Mesendoderm (in vitro differentiated cells): ENCODE results near the gene SLC45A1. TPM values are rescaled to one million over a fixed set of nuclear protein-coding genes. Genes with fewer than 3 reads are reported as not detected.

Experiments
- DNase-seq: peaks from one replicate; pipeline ENCODE4 v3.0.0; 2013
- H2AK5ac ChIP-seq: 2 replicates; pipeline ENCODE4 v1.6.1; 2013; ENCODE audit warnings: low read length, inconsistent platforms
- H2BK120ac ChIP-seq: 2 replicates; pipeline ENCODE4 v1.6.1; 2013; ENCODE audit warnings: low read depth, mild to moderate bottlenecking, low read length, moderate library complexity, mixed read lengths
- H2BK15ac ChIP-seq: replicated peaks from 2 replicates; pipeline ENCODE4 v1.6.1; 2013; ENCODE audit warnings: low read depth, mild to moderate bottlenecking, moderate library complexity
- H2BK5ac ChIP-seq: 2 replicates; pipeline ENCODE4 v1.6.1; 2013; ENCODE audit warnings: low read length, inconsistent platforms
- H3K18ac ChIP-seq: 2 replicates; pipeline ENCODE4 v1.6.1; 2013; ENCODE audit warnings: mild to moderate bottlenecking, low read length, mixed read lengths
- H3K23ac ChIP-seq: one replicate; pipeline ENCODE4 v1.6.1; 2013; ENCODE audit warnings: low read length
- H3K27ac ChIP-seq: 2 replicates; pipeline ENCODE4 v1.5.1; 2013; ENCODE audit warnings: low read depth, mild to moderate bottlenecking, inconsistent platforms, low read length, moderate library complexity
- H3K27me3 ChIP-seq: 2 replicates; pipeline ENCODE4 v1.6.1; 2013; ENCODE audit warnings: low read length, control low read depth, mild to moderate bottlenecking, inconsistent platforms; ENCODE audit not compliant: insufficient read depth, poor library complexity
- H3K36me3 ChIP-seq: 2 replicates; pipeline ENCODE4 v1.6.1; 2013; ENCODE audit warnings: low read length, inconsistent platforms; ENCODE audit not compliant: control insufficient read depth, insufficient read depth
- H3K4ac ChIP-seq: one replicate; pipeline ENCODE4 v1.6.1; 2013; ENCODE audit warnings: low read depth, mild to moderate bottlenecking, low read length, moderate library complexity
- H3K4me1 ChIP-seq: 2 replicates; pipeline ENCODE4 v1.6.1; 2013; ENCODE audit warnings: low read depth, low read length, inconsistent platforms; ENCODE audit not compliant: control insufficient read depth
- H3K4me2 ChIP-seq: 2 replicates; pipeline ENCODE4 v1.6.1; 2013; ENCODE audit warnings: low read length
- H3K4me3 ChIP-seq: 2 replicates; pipeline ENCODE4 v1.5.1; 2013; ENCODE audit warnings: mild to moderate bottlenecking, low read length
- H3K56ac ChIP-seq: one replicate; pipeline ENCODE4 v1.6.1; 2013; ENCODE audit warnings: low read length
- H3K79me1 ChIP-seq: 2 replicates; pipeline ENCODE4 v1.6.1; 2013; ENCODE audit warnings: low read length, inconsistent platforms
- H3K79me2 ChIP-seq: 2 replicates; pipeline ENCODE4 v1.6.1; 2013; ENCODE audit warnings: mild to moderate bottlenecking, low read length; ENCODE audit not compliant: control insufficient read depth, insufficient read depth
- H3K9ac ChIP-seq: 2 replicates; pipeline ENCODE4 v1.6.1; 2013; ENCODE audit warnings: low read length, inconsistent platforms
- H4K5ac ChIP-seq: one replicate; pipeline ENCODE4 v1.6.1; 2013; ENCODE audit warnings: low read length
- H4K8ac ChIP-seq: one replicate; pipeline ENCODE4 v1.6.1; 2013; ENCODE audit warnings: low read depth, mild to moderate bottlenecking, control low read depth, low read length, moderate library complexity
- WGBS: extraction: QIAGEN DNeasy Blood & Tissue Kit; methylation state at CpG from one replicate; pipeline ENCODE4 v1.1.7; 2013; ENCODE audit warnings: low lambda C conversion rate, missing lambda C conversion rate; ENCODE audit not compliant: insufficient coverage; ENCODE audit errors: extremely low coverage; 5-methylcytosine and 5-hydroxymethylcytosine counted together
- small RNA-seq: library from polyadenylated mRNA; stranded (forward); fragments of <200 nt; extraction: miRNeasy Mini kit (QIAGEN cat#:217004); gene quantifications from one replicate; pipeline ENCODE3, GENCODE V24; 2013; ENCODE audit not compliant: insufficient read depth

The SLC45A1 gene

GRCh38 chr1:8389958-8390535 is 72.1 kb downstream of the SLC45A1 start:
- no peak overlapping the region for H3K9ac ChIP-seq
- H2BK15ac ChIP-seq, result no peak overlapping the region
- H4K5ac ChIP-seq, result no peak overlapping the region
- DNase-seq, result no peak
- H3K23ac ChIP-seq, result no peak overlapping the region
- WGBS, result no CpG with 5 or more reads among the region's 7 CpGs
- H3K27me3 ChIP-seq, result no peaks in the 10 kb centered on the region
- no peak overlapping the region for H2AK5ac ChIP-seq
- no peaks in the 10 kb centered on the region for H3K4me1 ChIP-seq
- H3K79me1 ChIP-seq, result peaks cover 14% of the 10 kb centered on the region
- no peak overlapping the region for H2BK5ac ChIP-seq
- H4K8ac ChIP-seq, result no peak overlapping the region
- no peak overlapping the region for H3K4ac ChIP-seq
- H3K4me2 ChIP-seq, result no peak overlapping the region
- no peak overlapping the region for H3K27ac ChIP-seq
- H2BK120ac ChIP-seq, result no peak overlapping the region
- no peak overlapping the region for H3K18ac ChIP-seq
- H3K36me3 ChIP-seq, result no peaks in the 10 kb centered on the region
- no peak overlapping the region for H3K56ac ChIP-seq
- no peak overlapping the region for H3K4me3 ChIP-seq
- peaks cover 21% of the 10 kb centered on the region for H3K79me2 ChIP-seq

GRCh38 chr1:8390707-8391106 is 72.8 kb downstream of the SLC45A1 start:
- H4K8ac ChIP-seq, result no peak overlapping the region
- no CpG with 5 or more reads among the region's 4 CpGs for WGBS
- DNase-seq, result no peak

GRCh38 chr1:8392522-8392921 is 74.6 kb downstream of the SLC45A1 start:
- Histone ChIP-seq H3K4me1 (peaks cover 14% of the 10 kb centered on the region), H3K18ac (no peak overlapping the region), H3K9ac (no peak overlapping the region), H3K36me3 (no peaks in the 10 kb centered on the region), H3K27me3 (no peaks in the 10 kb centered on the region), H3K56ac (no peak overlapping the region), H3K23ac (no peak overlapping the region), H3K79me1 (peaks cover 23% of the 10 kb centered on the region), H4K8ac (no peak overlapping the region), H3K4me2 (no peak overlapping the region), H2BK120ac (no peak overlapping the region), H3K4ac (no peak overlapping the region), H4K5ac (no peak overlapping the region), H3K27ac (no peak overlapping the region), H2BK5ac (no peak overlapping the region), H3K4me3 (no peak overlapping the region), H3K79me2 (peaks cover 31% of the 10 kb centered on the region), H2BK15ac (no peak overlapping the region), H2AK5ac (no peak overlapping the region)
- DNase-seq, result no peak
- WGBS, result no CpG with 5 or more reads among the region's 7 CpGs

More at GRCh38 chr1:8390707-8391106, 72.8 kb downstream of the SLC45A1 start:
- Histone ChIP-seq H3K36me3 (no peaks in the 10 kb centered on the region), H2BK5ac (no peak overlapping the region), H3K4me2 (no peak overlapping the region), H3K79me1 (peaks cover 16% of the 10 kb centered on the region), H3K27ac (no peak overlapping the region), H3K4me1 (peaks cover 1% of the 10 kb centered on the region), H2AK5ac (no peak overlapping the region), H3K56ac (no peak overlapping the region), H3K4ac (no peak overlapping the region), H3K9ac (no peak overlapping the region), H3K4me3 (no peak overlapping the region), H4K5ac (no peak overlapping the region), H2BK15ac (no peak overlapping the region), H2BK120ac (no peak overlapping the region), H3K18ac (no peak overlapping the region), H3K79me2 (peaks cover 24% of the 10 kb centered on the region), H3K27me3 (no peaks in the 10 kb centered on the region), H3K23ac (no peak overlapping the region)

Small RNA genes within 50 kb of the gene (small RNA-seq; reads per million reads assigned to genes)
- not detected for gene RF00019
- gene RNU6-991P, result not detected
